Activated CD8-positive, alpha-beta memory T cell treated with anti-CD3 and anti-CD28 coated beads, Interleukin-2, amount 50 U/mL, for 48 hours (primary cell): ENCODE results near the gene YWHAG.
"Not testable (repeated sequence)": the region's sequence is repeated elsewhere in the genome, so short reads cannot be mapped to it uniquely, and the experiment has no call there.

ENCODE experiments used
- DNase-seq: peaks from one replicate; pipeline ENCODE4 v3.0.0-alpha.2; 2020

YWHAG gene

DNA sequence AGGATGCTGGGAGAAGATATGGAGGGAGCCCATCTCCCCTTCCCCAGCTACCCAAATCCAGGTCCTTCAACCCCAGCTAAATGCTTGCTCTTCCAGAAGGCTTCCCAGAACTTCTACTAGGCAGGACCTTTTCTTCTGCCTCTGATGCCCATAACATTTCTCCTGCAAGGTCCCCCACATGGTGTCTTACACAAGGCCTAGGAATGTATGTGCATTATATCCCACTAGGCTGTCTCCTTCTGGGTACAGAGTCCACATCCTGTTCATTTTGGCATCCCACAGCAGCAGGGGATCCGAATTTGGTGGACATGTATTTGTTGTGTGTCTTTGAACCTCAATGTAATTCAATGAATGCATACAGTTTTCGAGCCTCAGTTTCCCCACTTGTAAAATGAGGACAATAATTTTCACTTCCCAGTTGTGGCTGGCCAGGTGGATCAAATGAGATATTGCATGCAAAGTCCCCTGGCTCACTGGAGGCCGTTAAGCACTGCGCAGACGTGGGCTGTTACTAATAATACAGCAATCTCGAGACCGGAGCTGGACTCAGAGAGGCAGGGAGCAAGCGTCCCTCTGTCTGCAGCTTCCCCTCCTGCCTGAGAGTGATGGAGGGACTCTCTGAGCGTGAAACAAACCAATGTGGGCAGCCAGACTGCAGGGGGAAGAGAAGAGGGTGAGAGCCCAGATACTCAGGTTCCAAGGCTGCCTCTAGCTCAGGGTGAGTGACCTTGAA is 18.6 kb upstream of the YWHAG start:
- no peak for DNase-seq

DNA sequence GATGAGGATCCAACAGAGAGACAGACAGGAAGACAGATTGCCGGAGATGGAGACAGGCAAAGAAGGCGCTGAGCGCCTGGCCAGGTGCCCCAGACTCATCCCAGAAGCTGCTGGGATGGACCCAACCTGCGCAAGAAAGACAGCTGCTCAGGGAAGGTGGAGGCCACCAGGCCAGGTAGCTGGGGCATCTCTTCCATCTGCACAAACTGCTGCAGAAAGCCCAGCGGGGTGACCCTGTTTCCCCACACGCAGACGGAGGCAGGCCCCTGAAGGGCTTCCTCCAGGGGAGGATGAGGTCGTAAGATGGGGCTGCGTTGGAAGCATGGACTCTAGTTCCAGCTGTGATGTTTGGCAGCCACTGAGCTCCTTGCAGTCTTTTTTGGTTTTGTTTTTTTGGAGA is 16.5 kb upstream of the YWHAG start:
- DNase-seq: no peak

DNA sequence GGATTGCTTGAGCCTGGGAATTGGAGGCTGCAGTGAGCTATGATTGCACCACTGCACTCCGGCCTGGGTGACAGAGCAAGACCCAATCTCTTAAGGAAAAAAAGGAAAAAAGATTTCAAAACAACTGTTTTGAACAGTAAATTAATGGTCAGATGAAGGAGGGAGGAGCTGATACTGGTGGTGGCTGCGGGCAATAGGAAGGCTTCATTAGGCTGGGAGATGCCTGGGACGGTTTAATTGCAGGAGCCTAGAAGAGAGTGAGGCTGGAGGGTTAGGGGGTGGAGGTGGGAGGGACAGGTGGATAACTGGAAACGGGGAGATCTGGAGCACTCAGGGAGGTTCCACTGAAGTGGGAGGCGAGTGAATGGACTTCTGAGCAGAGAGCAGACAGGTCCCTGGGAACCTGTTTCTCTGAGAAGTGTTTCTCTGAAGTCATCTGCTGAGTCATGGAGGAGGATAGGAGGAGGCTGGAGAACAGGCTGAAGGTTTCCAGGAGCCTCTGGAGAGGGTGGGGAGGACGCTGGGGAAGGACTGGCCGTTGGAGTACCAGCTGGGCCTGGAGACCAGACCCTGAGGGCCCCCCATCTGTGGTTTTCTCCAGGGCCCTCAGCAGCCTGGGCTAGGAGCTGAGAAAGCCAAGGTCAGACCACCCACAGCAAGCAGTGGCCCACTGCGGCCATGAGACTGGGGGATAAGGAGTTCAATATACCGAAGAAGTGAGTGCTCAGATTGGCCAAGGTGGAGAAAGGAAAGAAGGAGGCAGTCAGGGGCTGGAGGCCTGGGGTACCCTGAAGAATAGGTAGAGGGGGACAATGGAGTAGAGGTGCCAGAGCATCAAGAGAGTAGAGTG is 14.4 kb upstream of the YWHAG start:
- no peak for DNase-seq

DNA sequence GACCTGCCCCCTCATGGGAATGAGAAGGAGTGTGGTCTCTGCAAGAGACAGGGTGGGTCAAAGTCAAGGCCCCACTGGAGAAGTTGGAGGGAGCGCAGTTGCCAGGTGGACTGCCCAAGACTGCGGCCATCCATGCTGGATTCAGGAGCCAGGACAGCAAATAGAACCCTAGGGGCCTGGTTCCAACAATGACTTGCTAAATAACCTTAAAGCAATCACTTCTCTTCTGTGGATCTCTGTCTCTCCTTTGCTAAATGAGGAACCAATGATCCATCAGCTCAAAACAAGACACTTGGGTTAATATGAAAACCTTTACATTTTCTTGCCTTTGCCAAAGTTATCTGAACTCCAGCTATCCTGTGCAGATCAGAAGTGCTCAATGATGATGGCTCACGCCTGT is 12.6 kb upstream of the YWHAG start:
- DNase-seq: no peak

DNA sequence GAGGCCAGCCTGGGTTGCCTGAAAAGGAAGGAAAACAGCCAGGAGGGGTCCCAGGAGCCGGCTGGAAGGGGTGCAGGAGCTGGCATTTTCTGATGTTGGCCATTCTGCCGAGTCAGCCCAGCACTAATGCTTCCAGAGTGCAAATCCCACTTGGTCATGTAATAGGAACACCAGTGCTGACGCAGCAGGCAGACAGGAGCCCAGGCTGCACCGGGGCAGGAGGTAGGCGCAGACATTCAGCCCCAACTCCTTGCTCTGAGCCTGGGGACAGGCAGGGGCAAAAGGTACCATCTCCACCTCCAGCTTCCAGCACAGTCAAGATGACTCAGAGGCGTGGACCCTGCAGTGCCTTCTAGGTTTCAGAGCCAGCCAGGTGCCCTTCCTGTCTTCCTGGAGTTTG is 10.2 kb upstream of the YWHAG start:
- DNase-seq: no peak

DNA sequence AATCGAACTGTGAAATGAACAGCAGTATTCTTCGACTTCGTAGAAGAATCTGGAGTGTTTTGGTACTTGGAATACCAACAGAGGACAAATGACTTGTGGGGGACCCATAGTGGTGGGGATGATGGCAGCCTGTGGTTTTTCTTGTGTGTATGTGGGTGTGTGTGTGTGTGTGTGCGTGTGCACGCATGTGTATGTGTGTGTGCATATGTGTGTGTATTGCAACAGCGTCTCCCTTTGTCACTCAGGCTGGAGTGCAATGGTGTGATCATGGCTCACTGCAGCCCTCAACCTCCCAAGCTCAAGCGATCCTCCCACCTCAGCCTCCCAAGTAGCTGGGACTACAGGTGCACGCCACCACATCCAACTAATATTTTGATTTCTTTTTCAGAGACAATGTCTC is 9.4 kb upstream of the YWHAG start:
- DNase-seq: no peak

DNA sequence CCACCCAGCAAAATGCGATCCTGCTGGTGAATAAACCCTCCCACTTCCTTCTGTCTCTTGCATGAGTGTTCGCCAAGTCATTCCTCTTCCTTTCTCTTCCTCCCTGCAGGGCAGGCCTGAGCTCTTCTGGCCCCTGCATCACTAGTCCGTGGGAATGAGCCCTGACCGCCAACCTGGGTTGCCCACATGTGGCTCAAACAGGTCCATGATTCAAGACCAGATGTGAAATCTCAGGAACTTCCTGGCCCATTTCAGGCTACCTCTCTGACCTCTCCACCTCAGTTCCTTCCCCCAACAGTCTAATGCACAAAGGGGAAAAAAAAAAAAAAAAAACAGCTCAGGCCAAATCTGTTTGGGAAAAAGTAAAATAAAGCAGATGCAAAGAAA is 5.4 kb upstream of the YWHAG start:
- DNase-seq: no peak

DNA sequence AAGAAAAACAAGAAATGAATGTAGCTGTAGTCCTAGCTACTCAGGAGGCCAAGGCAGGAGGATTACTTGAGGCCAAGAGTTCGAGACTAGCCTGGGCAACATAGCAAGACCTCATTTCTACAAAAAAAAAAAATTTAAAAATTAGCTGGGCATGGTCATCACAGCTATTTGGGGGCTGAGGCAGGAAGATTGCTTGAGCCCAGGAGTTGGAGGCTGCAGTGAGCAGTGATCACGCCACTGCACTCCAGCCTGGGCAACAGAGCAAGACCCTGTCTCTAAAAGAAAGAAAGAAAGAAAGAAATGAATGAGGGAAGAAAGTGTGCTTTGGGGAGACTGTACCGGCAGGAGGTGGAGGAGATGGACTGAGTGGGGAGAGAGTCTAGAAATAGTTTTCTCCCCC is 5.0 kb upstream of the YWHAG start:
- DNase-seq: not testable (repeated sequence)

DNA sequence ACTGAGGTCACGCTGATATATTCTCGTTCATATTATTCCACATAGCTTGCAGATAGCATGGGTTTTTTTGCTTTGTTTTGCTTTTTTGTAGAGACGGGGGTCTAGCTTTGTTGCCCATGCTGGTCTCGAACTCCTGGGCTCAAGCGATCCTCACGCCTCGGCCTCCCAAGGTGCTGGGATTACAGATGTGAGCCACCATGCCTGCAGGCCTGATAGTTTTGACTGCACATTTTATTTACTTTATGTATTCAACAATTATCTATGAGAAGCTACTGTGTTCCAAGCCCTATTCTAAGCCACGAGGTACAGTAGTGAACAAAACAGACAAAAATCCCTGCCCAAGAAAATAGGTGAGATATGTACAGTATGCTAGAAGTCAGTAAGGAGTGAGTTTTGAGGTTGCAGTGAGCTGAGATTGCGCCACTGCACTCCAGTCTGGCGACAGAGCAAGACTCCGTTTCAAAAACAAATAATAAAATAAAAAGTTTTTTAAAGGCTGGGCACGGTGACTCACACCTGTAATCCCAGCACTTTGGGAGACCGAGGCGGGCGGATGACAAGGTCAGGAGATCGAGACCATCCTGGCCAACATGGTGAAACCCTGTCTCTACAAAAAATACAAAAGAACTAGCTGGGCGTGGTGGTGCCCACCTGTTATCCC is 1.3 kb upstream of the YWHAG start:
- DNase-seq: no peak

DNA sequence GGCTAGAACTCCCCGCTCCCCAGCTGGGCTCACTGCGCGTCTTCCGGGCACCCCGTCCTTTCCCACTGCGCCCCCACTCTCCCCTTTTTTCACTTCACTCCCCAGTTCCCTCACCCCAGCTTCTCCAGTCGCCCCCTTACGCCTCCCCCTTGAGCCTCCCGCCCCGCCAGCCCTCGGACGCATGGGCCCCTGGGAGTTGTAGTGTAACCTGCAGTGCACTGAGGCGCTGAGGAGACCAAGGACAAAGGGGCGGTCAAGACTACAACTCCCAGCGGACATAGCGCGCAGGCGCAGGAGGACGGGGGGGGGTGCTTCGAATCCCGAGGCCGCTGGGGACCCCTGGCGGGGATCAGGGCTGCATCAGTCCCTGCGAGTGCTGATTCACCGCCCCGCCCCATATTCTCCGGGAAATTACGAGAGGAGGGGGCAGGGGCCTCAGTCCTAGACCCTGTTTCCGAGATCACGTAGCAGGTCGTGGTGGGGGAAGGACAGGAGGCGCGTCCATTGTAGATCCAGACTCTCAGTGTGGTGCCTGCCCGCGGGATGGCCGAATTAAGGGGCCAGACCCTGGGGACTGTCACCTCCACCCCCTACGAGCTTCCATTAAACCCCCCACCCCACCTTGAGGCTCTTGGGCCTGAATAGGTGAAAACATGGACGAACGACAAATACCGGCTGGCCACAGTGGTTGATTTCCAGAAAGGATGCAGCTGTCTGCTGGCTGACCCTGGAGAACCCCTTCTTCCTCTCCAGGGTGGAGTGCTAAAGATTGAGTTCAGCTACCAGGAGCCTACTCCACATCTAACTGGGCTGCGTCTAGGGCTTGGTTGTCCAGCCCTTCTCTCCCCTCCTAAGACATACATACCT is 553 bp upstream of the YWHAG start:
- DNase-seq: peak; percentile 97

DNA sequence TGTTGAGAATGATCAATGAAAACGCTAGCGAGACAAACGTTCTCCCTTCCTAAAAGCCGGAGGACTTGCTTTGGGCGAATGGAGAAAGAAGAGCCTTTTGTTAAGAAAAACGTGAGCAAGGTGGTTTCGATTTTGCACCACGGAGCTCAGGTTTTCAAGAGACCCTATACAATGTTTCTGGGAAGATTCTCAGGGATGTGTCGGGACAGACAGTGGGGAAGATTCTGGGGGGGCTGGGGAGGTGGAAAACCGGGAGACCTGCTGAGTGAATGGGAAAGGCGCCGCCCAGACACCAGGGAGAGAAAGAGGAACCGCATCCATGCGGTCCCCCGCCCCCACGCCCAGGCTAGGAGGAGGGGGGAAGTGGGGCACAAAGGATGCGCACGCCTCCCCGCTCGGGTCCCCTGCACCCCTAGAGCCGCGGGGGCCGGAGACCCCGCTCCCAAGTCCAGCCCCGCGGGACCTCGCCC is 745 bp downstream of the YWHAG start:
- peak; percentile 79 for DNase-seq

DNA sequence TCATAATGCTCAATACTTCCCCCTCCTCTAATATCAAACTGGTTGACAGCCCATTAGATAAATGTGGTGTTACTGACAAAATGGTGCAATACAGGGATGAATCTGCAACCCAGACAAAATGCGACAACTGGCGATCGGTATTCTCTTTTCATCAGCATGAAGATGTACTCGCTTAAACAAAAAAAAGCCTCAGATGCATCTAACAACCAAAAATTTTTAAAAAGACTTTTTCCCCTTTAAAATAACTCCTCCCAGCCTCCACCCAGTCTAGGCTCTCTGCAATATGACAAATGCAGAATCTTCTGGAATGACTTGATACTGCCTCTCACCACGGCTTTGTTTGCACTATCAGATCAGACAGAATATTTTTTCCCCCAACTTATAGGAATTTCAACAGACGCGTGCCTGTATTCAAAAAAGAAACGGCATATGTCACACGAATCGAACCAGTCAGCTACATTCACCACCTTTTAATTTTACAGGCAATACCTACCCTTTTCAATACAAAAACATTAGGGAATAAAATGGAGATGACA is 1.2 kb downstream of the YWHAG start:
- DNase-seq: no peak

DNA sequence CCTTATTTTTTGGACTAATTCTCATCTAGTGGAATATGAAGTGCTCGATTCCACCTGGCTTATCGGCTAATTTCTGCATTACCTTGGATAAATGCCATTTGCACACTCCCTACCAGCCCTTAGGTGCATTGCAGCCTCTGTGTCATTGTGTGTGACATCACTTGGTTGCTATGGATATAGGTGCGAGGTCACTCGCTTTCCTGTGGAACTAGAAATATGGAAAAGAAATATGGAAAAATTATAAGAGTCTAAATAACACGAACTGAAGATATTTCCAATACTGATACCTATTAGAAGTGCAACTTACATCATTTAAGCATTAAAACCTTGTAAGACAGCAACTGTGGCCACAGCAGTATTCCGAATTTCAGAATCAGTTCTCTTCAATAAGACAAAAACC is 2.0 kb downstream of the YWHAG start:
- no peak for DNase-seq

DNA sequence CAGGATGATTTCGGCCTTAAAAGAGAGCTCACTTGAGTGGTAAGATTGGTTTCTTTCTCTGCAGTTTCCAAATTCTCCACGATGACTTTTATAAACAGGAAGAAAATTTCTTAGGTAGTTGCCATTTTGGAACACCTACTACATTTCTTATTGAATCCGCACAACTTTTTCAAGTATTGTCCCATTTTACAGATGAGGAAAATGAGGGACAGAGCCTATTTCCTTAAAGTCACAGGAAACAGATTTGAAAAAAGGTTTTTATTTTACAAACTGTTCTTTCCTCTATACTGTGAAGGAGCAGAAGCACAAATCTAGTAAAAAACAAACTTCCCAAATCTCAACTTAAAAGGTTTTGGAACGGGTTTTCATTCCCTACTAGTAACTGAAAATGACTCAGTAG is 2.7 kb downstream of the YWHAG start:
- DNase-seq: no peak

DNA sequence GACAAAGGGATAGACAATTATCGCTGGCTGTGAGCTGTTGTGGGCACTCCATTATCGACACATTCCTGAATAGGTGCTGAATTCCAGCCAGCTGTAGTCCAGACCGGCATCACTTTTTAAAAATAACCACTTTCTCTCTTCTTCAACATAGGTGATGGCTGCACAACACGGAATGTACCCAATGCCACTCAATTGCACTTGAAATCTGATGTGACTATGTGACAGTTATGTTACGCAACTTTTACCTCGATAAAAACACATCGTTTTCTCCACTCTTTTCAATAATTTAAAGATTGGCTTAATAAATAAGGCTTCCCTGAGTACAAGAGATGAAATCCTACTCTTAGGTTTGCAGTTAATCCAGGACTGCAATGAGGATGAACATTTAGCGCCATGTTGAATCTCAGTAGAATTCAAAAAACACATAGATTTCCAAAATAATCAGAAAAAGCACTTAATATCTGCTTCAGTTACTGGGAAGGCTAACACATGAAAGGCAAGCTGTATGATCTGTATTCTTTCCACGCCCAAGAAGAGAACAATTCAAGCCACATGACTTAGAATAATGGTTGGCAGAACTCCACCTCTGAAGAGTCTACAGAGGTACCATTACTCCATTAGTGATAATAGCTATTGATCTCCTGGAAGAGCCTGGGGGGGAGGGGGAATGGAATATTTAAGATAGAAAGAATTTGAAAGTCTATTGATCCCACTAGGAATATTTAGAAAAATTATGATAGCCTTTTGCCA is 3.6 kb downstream of the YWHAG start:
- no peak for DNase-seq

DNA sequence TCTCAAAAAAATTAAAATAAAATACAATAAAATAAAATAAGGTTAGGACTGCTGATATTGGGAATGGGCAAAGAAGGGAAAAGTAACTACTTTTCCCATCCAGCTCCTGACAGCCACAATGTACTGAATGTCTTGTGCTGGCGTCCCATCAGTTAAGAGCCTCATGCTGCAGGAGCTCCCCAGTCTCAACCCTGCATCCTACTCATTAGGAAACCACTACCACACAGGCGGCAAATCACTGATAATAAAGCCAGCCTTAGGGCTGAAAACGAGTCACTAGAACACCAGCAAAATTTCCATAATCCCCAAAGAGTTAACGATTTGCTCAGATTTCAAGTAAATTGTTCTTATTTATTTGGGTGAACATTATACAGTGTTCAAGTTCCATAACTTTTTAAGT is 4.3 kb downstream of the YWHAG start:
- DNase-seq: no peak

DNA sequence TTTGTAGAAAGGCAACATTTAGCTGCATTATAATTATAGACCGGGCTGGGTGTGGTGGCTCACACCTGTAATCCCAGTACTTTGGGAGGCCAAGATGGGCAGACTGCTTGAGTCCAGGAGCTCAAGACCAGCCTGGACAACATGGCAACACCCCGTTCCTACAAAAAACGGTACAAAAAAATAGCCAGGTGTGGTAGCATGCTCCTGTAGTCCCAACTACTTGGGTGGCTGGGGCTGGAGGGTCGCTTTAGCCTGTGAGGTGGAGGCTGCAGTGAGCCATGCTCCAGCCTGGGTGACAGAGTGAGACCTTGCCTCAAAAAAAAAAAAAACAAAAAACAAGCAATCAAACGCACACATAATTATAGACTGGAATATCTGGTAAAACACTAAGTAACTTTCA is 5.0 kb downstream of the YWHAG start:
- DNase-seq: no peak

DNA sequence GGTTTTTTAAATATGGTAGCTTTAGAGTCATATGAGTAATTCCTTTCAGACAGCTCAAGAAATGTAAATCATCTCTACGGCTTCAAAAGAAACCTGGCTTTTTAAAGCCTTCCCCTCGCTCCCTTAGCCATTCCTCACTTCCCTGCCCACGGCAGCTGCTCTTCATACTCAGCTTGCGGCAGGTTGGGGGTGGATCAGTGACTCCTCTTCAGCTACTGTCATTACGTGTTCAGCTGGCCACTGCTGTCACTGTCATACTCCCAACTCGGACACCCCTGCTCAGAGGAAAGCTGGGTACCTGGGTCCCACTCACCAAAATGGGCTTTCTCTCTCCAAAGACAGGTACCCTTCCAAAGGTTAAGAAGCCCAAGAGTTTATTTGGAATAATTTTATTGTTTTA is 6.6 kb downstream of the YWHAG start:
- no peak for DNase-seq

DNA sequence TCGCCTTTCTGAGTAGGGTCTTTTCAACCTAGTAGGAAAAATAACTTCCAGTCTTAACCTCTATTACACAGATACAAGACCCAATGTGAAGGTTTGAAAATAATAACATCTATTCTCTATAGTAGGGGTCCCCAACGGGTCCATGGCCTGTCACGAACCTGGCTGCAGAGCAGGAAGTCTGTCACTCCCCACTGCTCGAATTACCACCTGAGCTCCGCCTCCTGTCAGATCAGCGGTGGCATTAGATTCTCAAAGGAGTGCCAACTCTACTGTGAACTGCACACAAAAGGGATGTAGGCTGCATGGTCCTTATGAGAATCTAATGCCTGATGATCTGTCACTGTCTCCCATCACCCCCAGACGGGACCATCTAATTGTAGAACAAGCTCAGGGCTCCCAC is 7.4 kb downstream of the YWHAG start:
- no peak for DNase-seq

DNA sequence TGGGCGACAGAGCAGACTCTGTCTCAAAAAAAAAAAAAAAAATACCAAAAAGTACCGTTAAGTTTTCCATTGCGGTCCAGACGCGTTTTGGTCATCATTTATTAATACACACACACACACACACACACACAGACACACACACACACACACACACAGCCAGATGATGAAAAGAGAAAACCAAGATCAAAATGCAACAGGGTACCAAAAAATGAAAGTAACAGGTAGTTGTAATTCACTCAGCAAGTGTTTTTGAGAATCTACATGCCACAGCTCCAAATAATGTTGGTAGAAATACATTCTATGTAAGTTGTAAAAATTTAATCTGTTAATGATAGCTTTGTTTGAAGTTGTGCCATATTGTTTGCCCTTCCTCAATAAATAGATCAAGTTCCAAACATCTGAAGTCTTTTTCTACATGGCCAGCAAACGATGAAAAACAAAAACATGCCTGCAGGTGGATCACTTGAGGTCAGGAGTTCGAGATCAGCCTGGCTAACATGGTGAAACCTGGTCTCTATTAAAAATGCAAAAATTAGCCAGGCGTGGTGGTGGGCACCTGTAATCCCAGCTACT is 9.4 kb downstream of the YWHAG start:
- no peak for DNase-seq

DNA sequence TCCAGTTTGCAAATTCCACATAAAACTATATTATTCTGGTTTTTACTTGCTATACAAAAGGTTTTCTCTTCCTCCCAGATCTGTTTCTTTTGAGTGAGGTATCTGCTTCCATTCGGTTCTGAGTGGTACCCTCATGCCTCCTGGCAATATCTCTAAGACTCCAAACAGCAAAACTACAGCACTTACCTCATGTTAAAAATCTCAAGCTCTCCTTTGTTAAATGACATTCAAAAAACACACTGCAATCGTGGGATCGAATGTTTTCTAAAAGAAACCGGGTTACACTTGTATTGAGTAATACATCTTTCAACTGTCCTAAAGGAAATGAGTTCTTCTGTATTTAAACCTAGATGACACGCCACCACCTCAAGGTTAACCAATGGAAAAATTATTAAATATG is 11.1 kb downstream of the YWHAG start:
- no peak for DNase-seq

DNA sequence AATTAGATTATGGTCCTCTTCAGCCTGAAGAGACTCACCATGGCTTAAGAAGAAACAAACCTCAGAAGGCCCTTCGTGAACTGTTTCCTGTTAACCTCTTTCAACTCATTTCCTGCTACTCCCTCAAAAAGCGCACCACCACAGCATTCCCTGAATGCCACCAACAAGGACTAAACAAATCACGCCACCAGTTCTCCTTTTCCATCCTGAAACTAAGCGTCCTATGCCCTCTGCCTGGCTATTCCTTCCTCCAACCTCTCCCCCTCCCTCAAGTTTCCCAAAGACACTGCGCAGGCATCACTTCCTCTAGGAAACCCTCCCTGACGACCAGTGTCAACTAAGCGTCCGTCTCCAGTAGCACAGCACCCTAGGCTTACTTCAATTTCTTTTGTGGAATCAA is 12.0 kb downstream of the YWHAG start:
- DNase-seq: no peak
